Stomach (tissue), 9 donors: ENCODE measurements around the gene MMS19. TPM values are rescaled to one million over a fixed set of nuclear protein-coding genes. Genes with fewer than 3 reads are reported as not detected.

Experiments used
- DNase-seq, 2 donors: peaks; one replicate each; pipeline versions ENCODE4 v3.0.0 to v3.0.0-alpha.2; 2013 to 2019
- H3K27ac ChIP-seq, 5 donors: fragments of 200-600 bp in 4 of 5; sonication (generic) in 4 of 5; one replicate each; pipeline ENCODE4 v1.5.1; 2013 to 2019; ENCODE audit warnings: mild to moderate bottlenecking in 1 of 5, moderate library complexity in 1 of 5
- H3K27me3 ChIP-seq, 3 donors: fragments of 200-600 bp; sonication (generic); one replicate each; pipeline ENCODE4 v1.5.1; 2017 to 2019; ENCODE audit warnings: mixed run types in 1 of 3
- H3K36me3 ChIP-seq, 4 donors: fragments of 200-600 bp; sonication (generic); 1 replicate in 3 of 4; 2 replicates in 1 of 4; pipeline ENCODE4 v1.5.1; 2016 to 2019
- H3K4me1 ChIP-seq, 4 donors: fragments of 200-600 bp; sonication (generic); one replicate each; pipeline ENCODE4 v1.5.1; 2016 to 2019
- H3K4me3 ChIP-seq, 4 donors: fragments of 200-600 bp; sonication (generic) in 3 of 4; one replicate each; pipeline ENCODE4 v1.5.1; 2016 to 2019; ENCODE audit warnings: mild to moderate bottlenecking in 1 of 4
- H3K9me3 ChIP-seq, 4 donors: fragments of 200-600 bp; sonication (generic); one replicate each; pipeline ENCODE4 v1.5.1; 2016 to 2019
- EP300 ChIP-seq: sonication (generic); formaldehyde crosslinking; IDR thresholded peaks from one replicate; pipeline ENCODE4 v1.6.1; 2017; ENCODE audit warnings: antibody characterized with exemption
- POLR2A ChIP-seq, 4 donors: fragments of 450-650 bp; IDR thresholded peaks; one replicate each; pipeline ENCODE4 v1.6.1; 2016; ENCODE audit warnings: antibody characterized with exemption in 4 of 4, control low read depth in 2 of 4, mild to moderate bottlenecking in 1 of 4, moderate library complexity in 1 of 4
- POLR2AphosphoS5 ChIP-seq, 3 donors: sonication (generic); formaldehyde crosslinking; IDR thresholded peaks; one replicate each; pipeline ENCODE4 v1.6.1; 2016; ENCODE audit warnings: antibody characterized with exemption in 3 of 3
- WGBS, 5 donors: extraction: QIAGEN DNeasy Blood & Tissue Kit in 3 of 5; methylation state at CpG; one replicate each; pipeline versions ENCODE4 v1.1.5 to v1.1.7; 2013 to 2018; 5-methylcytosine and 5-hydroxymethylcytosine counted together
- intact Hi-C: fragments of 100-400 bp; cut with DNase I; formaldehyde crosslinking; loops from one replicate; pipeline ENCODE4 v1.15.1; 2023; ENCODE audit warnings: low total_unique reads
- polyA plus RNA-seq, 3 donors: library from polyadenylated mRNA; stranded (reverse); fragments of 200-250 nt; gene quantifications; one replicate each; pipeline ENCODE4 v1.2.3, GENCODE V29; 2013
- total RNA-seq, 5 donors: library from RNA; depleted of rRNA; stranded (reverse); fragments of >200 nt; gene quantifications; one replicate each; pipeline versions ENCODE4 v1.1.0 to v1.2.3, GENCODE V29; 2014 to 2016
- TF ChIP-seq, protein P1 (sequence below), 7 experiments: fragments of 450-650 bp in 4 of 7; fragments of 200-600 bp in 3 of 7; sonication (generic) in 3 of 7; IDR thresholded peaks; one replicate each; pipeline ENCODE4 v1.5.1; 2016 to 2019; ENCODE audit warnings: antibody characterized with exemption in 7 of 7, control low read depth in 2 of 7, mild to moderate bottlenecking in 1 of 7
- donor health status: healthy with polysubstance abuse.
- donor health status: Bipolar disorder and iron deficiency.
- donor health status: healthy.

MMS19 gene
- total and polyA plus RNA-seq, 8 donors, result 30.9 to 146 (median 58.4) TPM

DNA sequence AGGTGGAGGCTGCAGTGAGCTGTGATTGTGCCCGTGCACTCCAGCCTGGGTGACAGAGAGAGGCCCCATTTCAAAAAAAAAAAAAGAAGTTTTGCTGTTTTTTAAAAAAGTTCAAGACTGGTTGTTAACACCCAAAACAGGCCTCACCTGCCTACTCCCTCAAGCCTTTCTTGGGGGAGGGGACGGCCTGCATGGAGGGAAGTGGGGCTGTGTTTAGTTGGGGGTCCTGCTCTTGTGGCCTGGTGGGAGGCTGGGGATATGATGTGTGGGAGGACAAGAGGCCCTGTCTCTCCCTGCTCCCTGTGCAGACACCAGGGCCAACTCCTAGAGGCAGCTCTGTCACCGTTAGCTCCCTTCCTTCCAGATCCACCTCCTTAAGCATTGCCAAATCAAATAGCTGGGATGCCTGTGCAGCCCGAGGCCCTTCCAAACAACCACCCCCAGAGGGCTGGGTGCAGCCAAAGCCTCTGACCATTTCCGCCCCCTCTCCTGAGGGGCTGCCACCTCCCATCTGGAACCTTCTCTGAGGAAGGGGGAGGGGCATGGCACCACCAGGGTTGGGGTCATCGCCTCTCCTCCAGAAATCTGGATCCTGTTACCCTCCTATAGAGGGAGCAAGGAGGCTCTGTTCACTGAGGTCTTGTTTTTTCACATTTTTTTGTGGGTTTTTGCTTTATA is 41.4 kb upstream of the MMS19 start:
- H3K27ac ChIP-seq, result peak overlapping the region in 2 of 5 donors; percentile 4 to 10
- H3K27me3 ChIP-seq, result no peaks in the 10 kb centered on the region
- intact Hi-C loops, result no loop called here
- TF ChIP-seq EP300 (no peak), POLR2A (IDR thresholded peaks at IDR 0.05) (no peak), POLR2AphosphoS5 (IDR thresholded peaks at IDR 0.05) (no peak)
- TF ChIP-seq, protein P1, sequence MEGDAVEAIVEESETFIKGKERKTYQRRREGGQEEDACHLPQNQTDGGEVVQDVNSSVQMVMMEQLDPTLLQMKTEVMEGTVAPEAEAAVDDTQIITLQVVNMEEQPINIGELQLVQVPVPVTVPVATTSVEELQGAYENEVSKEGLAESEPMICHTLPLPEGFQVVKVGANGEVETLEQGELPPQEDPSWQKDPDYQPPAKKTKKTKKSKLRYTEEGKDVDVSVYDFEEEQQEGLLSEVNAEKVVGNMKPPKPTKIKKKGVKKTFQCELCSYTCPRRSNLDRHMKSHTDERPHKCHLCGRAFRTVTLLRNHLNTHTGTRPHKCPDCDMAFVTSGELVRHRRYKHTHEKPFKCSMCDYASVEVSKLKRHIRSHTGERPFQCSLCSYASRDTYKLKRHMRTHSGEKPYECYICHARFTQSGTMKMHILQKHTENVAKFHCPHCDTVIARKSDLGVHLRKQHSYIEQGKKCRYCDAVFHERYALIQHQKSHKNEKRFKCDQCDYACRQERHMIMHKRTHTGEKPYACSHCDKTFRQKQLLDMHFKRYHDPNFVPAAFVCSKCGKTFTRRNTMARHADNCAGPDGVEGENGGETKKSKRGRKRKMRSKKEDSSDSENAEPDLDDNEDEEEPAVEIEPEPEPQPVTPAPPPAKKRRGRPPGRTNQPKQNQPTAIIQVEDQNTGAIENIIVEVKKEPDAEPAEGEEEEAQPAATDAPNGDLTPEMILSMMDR (IDR thresholded peaks at IDR 0.05), result no peak
- DNase-seq, result peak in 1 of 2 donors; percentile 35
- WGBS, 5 donors, result 56 to 97% (median 72%) methylated on average over 3 to 6 of the region's 6 CpGs
- no peaks in the 10 kb centered on the region for H3K9me3 ChIP-seq
- no peaks in the 10 kb centered on the region for H3K36me3 ChIP-seq
- H3K4me1 ChIP-seq, result peaks cover 23 to 48% (median 25%) of the 10 kb centered on the region in 4 donors
- H3K4me3 ChIP-seq, result no peak overlapping the region

DNA sequence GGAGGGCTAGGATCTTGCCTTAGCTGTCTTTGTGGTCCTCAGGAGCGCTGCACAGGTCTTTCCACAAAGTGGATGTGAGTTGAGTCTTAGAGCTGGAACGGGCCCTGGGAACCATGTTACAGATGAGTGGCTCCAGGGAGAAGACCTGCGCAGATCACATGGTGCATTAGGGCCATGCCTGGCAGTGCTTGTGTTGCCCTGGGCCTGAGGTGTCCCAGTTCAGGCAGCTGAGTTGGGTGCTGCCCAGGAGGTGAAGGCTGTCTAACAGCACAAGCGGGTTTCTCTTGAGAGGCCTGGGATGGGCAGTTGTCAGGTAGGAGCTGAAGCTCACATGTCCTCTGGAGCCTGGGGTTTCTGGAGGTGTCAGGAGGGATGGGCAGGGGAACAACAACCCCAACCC is 40.6 kb upstream of the MMS19 start:
- H3K27ac ChIP-seq, result no peak overlapping the region
- no peaks in the 10 kb centered on the region for H3K27me3 ChIP-seq
- 87 to 100% (median 95%) methylated on average over 3 to 4 of the region's 4 CpGs for WGBS, 5 donors
- H3K4me1 ChIP-seq, result peaks cover 22 to 45% (median 25%) of the 10 kb centered on the region in 4 donors
- H3K36me3 ChIP-seq, result no peaks in the 10 kb centered on the region
- intact Hi-C loops, result no loop called here
- no peak overlapping the region for H3K4me3 ChIP-seq
- DNase-seq, result no peak
- TF ChIP-seq, protein P1 (IDR thresholded peaks at IDR 0.05), result no peak
- no peak for TF ChIP-seq EP300
- no peaks in the 10 kb centered on the region for H3K9me3 ChIP-seq

DNA sequence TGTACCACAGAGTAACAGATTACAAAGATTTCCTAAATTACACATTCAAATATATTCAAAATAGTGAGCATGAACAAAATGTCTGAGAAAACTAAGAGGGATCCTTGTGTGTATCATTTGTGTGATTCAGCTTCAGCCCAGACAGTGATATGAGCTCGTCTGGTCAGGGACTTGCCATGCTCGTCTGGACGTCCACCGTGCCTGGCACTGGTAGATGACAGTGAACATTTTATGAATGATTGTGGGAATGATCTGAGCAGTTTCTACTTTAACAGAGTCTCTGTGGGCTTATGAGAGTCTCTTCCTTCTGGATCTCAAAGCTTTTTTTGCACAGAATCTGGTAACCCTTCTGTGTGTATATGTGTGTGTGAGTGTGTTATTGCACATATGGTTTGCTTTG is 40.2 kb upstream of the MMS19 start:
- no peaks in the 10 kb centered on the region for H3K9me3 ChIP-seq
- WGBS, 5 donors, result 60 to 86% (median 73%) methylated on average over 4 of the region's 4 CpGs
- H3K4me3 ChIP-seq, result no peak overlapping the region
- intact Hi-C loops, result no loop called here
- no peaks in the 10 kb centered on the region for H3K27me3 ChIP-seq
- no peak for DNase-seq
- peaks cover 18 to 40% (median 22%) of the 10 kb centered on the region in 4 donors for H3K4me1 ChIP-seq
- H3K27ac ChIP-seq, result no peak overlapping the region
- H3K36me3 ChIP-seq, result no peaks in the 10 kb centered on the region
- TF ChIP-seq POLR2A (IDR thresholded peaks at IDR 0.05) (no peak), POLR2AphosphoS5 (IDR thresholded peaks at IDR 0.05) (no peak), EP300 (no peak)
- TF ChIP-seq, protein P1 (IDR thresholded peaks at IDR 0.05), result no peak

DNA sequence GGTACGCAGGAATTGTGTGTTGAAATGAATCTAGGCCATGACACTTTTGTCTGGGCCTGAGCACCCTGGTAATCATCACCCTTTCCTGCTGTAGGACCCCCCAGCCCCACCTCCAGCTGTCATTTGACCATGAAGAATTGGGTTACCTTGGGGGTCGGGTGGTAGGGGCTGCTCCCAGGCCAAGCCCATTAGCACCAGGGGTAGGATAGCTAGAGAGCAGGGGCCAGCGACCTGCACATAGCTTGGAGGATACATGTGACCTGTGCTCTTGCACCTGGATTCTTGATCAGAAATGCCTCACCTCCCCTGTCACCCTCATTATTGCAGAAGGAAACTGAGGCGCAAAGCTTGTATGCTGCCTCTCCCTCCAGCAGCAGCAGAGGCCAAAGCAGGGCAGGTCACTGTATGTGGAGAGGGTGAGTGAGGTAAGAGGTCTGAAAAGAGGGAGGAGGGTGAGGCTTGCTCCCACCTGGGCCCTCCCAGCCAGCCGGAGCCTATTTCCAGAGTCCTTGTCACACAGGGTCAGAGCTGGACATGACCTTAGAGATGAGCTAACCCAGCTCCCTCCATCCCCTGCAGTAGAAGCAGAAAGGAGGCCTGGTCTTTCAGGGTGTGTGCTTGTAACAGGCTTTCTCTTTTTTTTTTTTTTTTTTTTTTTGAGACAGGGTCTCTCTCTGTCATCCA is 39.1 kb upstream of the MMS19 start:
- Histone ChIP-seq H3K9me3 (no peaks in the 10 kb centered on the region), H3K36me3 (no peaks in the 10 kb centered on the region), H3K27ac (no peak overlapping the region), H3K4me3 (no peak overlapping the region), H3K27me3 (no peaks in the 10 kb centered on the region), H3K4me1 (peaks cover 7 to 29% (median 11%) of the 10 kb centered on the region in 4 donors)
- no peak for DNase-seq
- TF ChIP-seq, protein P1 (IDR thresholded peaks at IDR 0.05), result no peak
- TF ChIP-seq EP300, result no peak
- no peak for TF ChIP-seq POLR2A (IDR thresholded peaks at IDR 0.05)
- no peak for TF ChIP-seq POLR2AphosphoS5 (IDR thresholded peaks at IDR 0.05)
- intact Hi-C loops, result no loop called here
- WGBS, 5 donors, result 86 to 93% (median 88%) methylated on average over 5 of the region's 5 CpGs
